GM04504 (cell line): Measurements from ENCODE around the gene RNF135.
"Not testable (repeated sequence)": the region's sequence is repeated elsewhere in the genome, so short reads cannot be mapped to it uniquely, and the experiment has no call there.

Experiments
- DNase-seq: peaks from one replicate; pipeline ENCODE4 v3.0.0-alpha.2; 2012; ENCODE audit warnings: low read depth

RNF135 gene, protein sequence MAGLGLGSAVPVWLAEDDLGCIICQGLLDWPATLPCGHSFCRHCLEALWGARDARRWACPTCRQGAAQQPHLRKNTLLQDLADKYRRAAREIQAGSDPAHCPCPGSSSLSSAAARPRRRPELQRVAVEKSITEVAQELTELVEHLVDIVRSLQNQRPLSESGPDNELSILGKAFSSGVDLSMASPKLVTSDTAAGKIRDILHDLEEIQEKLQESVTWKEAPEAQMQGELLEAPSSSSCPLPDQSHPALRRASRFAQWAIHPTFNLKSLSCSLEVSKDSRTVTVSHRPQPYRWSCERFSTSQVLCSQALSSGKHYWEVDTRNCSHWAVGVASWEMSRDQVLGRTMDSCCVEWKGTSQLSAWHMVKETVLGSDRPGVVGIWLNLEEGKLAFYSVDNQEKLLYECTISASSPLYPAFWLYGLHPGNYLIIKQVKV

DNA sequence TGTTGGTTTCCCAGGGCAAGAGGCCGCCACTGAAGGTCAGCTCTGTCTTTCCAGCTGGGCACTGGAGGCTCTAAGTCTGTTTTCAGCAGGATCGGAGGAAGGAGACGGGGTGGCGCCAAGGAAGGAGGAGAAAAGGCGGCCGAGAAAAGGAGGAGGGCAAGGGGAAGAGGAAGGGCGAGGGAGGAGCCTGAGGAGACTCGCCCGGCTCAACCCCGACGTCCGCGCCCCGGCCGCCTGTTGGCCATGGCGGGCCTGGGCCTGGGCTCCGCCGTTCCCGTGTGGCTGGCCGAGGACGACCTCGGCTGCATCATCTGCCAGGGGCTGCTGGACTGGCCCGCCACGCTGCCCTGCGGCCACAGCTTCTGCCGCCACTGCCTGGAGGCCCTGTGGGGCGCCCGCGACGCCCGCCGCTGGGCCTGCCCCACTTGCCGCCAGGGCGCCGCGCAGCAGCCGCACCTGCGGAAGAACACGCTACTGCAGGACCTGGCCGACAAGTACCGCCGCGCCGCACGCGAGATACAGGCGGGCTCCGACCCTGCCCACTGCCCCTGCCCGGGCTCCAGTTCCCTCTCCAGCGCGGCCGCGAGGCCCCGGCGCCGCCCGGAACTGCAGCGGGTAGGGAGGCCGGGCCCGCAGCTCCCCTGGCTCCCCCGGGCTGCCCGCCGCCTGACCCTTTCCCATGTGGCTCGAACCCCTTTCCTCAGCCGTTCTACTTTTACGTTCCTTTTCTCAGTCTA, at the start of gene RNF135:
Gene RNF135 (plus strand): TSS at position 209 of the 737 bp plus-strand sequence. CDS start 35 bp downstream, at position 244.
- peak; percentile 79 for DNase-seq

DNA sequence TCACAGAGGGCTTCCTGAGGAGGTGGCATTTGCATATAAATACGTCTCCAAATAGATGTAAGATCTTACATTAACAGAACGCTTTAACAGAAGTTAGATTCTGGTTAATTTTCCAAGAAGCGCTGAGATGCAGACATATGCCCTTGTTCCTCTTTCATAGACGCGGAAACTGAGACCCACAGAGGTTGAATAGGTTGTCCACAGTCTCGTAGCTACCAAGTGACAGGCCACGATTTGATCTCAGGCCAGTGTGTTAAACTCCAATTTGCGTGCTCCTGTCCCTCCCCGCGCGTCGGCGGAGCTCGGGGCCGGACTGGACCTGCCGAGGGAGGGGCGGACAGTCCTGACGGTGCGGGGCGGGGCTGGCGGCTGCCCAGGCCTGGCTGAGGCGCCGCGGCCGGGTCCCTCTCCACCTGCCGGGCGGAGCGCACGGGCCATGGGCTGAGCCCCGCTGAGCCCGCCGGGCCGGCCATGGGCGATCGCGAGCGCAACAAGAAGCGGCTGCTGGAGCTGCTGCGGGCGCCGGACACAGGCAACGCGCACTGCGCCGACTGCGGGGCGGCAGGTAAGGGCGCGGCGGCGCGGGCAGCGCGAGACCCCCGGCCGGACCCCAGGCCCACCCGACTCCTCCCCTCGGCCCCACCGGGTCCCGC, 49.2 kb upstream of the RNF135 start, which contains the start of gene ADAP2:
Gene ADAP2 (plus strand): TSS at position 402 of the 653 bp plus-strand sequence. CDS start 70 bp downstream, at position 472.
- DNase-seq = no peak

DNA sequence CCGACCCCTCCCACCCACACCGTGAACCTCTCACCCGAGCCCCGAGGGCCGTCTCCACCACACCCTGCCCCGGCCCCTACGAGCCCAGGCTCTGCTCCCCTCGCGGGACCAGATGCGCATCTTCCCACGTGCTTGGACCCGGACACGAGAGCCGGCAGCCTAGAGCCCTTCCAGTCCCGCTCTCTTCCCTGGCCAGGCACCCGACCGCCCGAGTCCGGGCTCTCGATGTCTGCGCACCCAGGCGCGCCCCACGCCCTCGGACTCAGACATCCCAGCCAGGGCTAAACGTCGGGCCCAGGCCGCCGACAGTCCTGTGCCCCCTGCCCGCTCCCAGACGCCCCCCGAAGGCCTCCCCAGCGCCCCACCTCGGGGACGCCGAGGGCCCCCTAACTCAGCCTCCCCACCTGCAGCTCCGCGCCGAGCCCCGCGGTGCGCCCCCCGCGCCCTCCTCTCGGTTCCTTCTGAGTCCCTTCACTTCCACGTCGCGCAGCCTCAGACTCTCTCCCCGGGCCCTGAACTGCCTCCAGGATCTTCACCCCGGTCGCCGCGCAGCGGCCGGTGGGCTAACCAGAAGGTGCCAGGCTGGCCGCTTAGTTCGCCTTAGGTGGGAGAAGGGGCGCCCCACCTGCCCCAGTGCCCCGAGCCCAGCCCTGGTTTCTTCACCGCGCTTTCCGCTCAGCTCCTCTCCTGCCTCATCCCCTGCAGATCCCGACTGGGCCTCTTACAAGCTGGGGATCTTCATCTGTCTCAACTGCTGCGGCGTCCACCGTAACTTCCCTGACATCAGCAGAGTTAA, 48.4 kb upstream of the RNF135 start:
- no peak for DNase-seq

DNA sequence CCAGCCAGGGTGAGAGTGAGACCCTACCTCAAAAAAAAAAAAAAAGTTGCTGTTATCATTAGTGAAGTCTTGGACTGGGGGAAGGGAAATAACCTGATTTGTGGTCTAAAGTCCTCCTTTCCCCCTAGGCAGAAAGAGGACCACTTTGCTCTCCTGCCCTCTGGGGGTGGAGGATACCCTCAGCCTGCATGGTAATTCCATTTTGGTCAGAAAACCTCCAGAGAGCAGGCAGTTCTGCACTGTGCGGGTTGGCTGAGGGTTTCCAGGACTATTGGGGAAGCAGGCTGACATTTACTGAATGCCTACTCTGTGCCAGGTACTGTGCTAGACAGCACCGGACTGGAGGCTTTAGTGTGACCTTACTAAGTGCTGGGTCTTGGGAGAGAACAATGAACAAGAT, 46.5 kb upstream of the RNF135 start:
- DNase-seq = no peak

DNA sequence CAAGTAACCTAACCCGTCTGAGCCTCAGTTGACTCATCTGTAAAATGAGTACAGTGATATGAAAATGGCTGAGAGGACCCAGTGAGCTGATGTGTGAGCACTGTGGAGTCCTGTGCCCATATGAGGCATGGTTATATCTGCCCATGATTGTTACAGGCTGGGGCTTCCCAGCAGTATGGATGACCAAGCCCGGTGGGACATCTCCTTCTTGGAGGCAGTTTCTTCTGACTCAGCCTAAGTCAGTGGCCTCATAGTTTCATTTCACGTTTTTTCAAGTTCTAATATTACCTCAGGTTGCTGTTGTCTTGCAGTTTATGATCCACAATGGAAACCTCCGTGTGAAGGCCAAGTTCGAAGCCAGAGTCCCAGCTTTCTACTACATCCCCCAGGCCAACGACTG, 44.3 kb upstream of the RNF135 start:
- DNase-seq = no peak

DNA sequence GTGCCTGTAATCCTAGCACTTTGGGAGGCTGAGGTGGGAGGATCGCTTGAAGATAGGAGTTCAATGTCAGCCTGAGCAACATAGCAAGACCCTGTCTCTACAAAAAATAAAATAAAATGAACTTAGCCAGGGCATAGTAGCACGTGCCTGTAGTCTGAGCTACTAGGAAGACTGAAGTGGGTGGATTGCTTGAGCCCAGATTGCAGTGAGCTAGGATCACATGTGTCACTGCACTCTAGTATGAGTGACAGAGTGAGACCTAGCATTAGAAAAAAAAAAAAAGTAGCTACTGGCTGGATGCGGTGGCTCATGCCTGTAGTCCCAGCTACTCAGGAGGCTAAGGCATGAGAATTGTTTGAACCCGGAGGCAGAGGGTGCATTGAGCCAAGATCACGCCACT, 43.1 kb upstream of the RNF135 start:
- DNase-seq = no peak

DNA sequence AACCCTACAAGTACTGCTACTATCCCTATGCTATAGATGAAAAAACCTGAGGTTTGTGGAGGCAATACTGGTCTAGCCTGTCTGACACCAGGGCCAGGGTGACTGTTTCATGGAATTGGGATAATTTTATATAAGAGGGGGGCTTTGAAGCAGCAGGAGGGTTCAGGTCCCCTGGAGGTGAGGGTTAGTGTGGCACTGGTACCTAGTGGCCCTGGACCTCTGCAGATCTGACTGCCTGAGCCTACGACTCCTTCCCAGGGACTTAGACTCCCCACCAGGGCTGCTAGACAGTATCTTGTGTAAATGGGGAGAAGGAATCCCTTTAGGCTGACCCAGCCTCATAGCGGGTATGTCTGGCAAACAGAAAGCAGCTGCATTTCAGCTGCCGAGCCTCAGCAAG, 42.3 kb upstream of the RNF135 start:
- DNase-seq = no peak

DNA sequence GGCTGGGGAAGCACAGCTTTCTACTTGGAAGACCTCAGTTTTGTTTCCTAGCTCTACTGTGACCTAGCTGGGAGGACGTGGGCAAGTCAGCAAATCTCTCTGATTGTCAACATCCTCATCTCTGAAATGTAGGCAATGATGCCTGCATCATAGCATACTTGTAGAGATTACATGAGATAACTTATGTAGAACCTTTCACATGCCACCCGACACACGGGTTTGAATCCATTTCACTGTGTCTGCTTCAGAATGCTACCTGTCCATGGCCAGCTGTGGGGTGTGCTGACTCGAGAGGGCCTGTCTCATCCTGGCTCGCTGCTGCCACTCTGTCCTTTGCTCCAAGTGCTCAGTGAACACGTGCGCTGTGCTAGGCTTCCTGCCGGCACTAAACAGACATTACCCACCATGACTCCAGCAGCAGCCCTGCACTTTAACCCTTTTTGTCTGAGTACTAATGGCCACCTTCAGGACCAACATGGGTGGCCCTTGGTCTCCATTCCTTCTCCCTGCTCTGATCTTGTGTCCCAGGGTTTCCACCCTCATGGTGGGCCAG, 41.7 kb upstream of the RNF135 start:
- no peak for DNase-seq

DNA sequence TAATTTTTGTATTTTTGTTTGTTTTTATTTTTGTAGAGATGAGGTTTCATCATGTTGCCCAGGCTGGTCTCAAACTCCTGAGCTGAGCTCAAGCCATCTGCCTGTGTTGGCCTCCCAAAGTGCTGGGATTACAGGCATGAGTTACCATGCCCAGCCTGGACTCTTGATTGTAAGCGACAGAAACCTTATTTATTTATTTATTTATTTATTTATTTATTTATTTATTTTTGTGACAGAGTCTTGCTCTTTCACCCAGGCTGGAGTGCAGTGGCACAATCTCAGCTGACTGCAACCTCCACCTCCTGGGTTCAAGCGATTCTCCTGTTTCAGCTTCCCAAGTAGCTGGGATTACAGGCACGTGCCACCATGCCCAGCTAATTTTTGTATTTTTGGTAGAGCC, 41.0 kb upstream of the RNF135 start:
- DNase-seq = not testable (repeated sequence)

DNA sequence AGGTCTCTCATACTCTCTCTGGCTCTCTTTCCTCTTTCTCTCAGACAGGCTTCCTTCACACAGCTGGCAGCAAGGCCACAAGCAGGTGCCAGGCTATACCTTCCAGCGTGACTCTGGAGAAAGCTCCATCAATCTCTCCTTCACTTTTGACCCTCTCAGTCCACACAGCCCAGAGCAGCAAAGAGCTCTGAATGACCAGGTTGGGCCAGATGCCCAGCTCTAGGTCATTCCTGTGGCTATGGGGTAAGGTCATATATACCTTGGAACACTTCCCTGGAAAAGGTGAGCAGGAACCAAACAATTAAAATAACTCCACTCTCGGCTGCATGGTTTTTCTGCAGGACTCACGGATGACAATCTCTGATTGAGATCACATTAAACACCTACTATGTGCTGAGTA, 40.3 kb upstream of the RNF135 start:
- no peak for DNase-seq

DNA sequence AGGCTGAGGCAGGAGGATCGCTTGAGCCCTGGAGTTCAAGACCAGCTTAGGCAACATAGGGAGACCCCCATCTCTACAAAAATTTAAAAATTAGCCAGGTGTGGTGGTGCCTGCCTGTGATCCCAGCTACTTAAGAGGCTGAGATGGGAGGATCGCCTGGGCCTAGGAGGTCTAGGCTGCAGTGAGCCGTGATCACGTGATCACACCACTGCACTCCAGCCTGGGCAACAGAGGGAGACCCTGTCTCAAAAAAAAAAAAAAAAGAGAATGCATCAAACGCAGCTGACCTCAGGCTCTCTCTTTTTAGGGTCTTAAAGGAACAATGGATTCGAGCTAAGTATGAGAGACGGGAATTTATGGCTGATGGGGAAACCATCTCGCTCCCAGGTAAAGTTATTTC, 39.3 kb upstream of the RNF135 start:
- not testable (repeated sequence) for DNase-seq

DNA sequence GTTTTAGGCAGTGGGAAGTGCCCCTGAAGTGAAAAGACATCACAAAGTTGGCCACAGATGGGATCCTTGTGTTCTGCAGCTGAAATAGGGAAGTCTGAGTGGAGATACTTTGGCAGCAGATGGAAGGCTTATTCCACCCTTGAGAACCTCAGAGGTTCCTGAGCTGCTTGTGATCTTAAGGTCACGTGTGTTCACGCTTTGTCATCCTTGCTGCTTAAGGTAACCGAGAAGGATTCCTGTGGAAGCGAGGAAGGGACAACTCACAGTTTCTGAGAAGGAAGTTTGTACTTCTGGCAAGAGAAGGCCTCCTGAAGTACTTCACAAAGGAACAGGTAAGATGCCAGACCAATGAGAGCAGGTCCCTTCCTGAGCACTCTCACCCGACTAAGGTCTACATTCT, 36.9 kb upstream of the RNF135 start:
- no peak for DNase-seq

DNA sequence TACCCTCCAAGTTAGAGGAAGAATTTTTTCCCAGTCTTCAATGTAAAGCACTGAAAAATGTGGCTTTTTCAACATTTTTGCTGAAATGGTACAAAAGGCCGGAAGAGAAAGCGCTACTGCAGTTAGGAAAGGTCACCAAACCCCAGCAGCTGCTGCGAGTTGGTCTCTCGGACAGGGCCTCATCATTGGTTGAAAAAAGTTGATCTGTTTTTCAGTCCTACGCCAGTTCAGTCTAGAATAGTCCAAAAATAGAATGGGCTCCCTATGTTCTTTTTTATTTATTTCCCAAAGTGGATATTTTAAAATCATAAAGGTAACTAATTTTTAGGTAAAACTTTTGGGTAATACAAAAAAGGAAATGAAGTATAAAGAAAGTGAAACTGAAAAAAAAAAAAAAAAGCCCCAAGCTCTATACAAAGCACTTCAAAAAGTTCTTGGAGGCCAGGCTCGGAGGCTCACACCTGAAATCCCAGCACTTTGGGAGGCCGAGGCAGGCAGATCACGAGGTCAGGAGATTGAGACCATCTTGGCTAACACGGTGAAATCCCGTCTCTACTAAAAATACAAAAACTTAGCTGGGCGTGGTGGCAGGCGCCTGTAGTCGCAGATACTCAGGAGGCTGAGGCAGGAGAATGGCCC, 31.7 kb upstream of the RNF135 start:
- DNase-seq = no peak

DNA sequence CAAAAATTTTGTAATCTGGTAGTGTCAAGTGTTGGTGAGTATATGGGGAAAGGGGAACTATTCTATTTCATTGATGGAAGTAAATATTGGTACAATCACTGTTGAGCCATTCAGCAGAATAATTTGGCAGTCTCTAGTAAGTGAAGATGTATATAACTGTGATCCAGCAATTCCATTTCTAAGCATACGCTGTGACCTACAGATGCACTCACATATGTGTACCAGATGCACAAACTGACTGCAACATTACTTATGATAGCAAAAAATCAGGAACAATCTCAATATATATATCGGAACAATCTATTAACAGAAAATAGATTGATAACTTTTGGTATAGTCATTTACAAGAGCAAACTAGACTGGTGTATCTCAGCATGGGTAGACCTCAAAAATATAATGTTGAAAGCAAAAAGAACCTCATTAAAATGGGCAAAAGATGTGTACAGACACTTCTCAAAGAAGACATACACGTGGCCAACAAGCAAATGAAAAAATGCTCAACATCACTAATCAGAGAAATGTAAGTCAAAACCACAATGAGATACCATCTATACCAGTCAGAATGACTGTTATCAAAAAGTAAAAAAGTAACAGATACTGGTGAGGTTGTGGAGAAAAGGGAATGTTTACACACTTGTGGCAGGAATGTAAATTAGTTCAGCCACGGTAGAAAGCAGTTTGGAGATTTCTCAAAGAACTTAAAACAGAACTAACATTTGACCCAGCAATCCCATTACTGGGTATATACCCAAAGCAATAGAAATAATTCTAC, 28.3 kb upstream of the RNF135 start:
- DNase-seq = no peak

DNA sequence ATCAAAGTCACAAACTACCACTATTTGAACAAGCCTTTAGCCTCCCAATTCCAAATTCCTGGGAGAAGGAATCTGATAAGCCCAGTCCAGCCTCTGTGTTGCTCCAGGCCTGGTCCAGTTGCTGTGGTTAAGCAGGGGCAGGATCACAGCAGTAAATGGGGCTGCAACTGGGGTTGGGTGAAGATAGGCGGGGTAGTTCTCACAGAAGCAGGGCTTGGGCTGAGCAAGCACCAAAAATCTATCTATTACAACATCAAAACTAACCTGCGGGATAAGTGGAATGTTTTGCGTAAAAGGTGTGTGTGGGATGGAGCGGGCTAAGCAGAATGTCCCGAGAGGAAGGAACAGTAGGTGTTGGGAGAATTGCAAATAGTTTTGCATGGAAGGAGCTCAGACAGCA, 23.0 kb upstream of the RNF135 start:
- DNase-seq = no peak

DNA sequence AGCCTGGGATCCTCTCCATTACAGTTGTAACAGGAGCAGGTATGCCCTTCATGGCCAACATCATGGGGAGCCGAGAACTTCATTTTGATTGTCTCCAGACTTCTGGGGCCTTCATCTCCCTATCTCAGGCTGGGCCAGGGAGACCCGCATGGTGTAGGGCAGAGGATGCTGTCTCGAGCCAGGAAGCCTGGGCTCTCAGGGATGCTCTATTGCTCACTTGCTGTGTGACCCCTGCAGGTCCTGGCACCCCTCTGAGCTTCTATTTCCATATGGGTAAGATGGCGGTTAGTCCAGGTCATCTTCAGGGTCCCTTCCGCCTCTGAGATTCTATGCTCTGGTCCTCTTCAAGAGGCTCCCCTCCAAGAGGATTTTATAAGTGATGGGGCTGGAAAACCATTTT, 20.6 kb upstream of the RNF135 start:
- DNase-seq = no peak

DNA sequence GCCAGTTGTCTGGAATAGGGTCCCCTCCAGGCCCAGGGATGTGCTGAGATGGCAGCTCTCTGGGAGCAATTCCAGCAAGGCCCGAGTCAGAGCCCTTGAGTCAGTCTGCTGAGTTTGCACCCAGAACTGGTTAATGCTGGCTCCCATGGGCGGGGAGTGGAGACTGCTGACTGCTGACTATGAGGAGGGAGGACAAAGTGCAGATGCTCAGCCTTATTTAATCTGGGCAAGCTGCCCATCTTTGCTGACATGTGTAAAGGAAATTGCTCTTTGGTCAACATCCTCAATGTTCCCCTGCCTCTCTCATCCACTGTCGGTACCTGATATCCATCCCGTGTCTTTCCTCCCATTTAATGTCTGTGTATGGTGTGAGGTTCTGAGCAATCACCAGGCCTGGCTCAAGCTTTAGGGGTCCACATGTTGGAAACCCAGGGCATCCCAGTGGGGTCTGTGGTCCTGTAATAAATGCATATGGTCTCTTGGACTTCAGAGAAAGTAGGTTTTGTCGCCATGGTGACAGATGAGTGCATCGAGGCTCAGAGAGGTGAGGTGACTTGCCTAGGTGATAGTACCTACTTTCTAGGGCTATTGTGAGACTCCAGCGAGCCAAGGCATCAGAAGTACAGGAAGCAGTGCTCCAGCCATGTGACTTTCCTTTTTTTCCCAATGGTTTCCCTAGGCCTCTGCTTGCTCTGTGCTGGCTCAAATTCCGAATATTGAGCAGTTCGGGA, 20.0 kb upstream of the RNF135 start:
- peak; percentile 85 for DNase-seq

DNA sequence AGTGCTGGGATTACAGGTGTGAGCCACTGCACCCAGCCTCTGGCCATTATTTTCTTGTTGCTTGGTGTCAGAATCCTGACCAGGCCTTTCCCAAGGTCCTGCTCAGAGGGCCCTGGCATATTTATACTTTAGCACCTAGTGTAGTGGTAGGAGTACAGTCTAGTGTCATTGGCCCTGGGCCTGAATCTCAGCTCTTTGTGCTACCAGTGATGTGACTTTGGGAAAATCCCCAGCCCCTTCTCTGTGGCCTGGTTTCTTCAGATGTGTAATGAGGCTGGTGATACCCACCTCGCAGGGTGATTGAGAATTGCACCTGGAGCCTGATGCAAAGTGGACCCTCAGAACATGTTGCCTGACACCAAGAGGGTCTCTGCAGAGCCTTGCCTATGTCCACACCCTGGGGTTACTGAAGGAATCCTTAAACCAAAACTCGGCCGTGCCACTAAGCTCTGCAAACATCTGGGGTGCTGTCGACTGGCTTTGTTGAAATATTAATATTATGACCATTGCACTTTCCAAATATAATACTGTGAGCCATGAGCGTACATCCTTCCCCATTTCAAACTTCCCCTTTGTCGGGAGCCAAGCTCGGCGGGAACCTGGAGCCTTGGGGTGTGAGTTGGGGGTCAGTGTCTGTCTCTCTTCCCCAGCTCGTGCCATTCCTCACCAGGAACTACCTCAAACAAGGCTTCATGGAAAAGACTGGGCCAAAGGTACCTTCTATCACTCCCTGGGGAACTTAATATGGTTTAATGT, 18.0 kb upstream of the RNF135 start:
- DNase-seq = no peak
